Lower leg skin (tissue), 4 donors: Measurements from ENCODE around the gene RBM44. TPM values are rescaled to one million over a fixed set of nuclear protein-coding genes. Genes with fewer than 3 reads are reported as not detected.

Experiments used
- DNase-seq, 2 donors: peaks; one replicate each; pipeline ENCODE4 v3.0.0-alpha.2; 2019; ENCODE audit warnings: low spot score in 2 of 2
- H3K4me3 ChIP-seq: fragments of 200-600 bp; sonication (generic); 2 replicates; pipeline ENCODE4 v1.5.1; 2017; ENCODE audit warnings: mild to moderate bottlenecking, low read depth; ENCODE audit not compliant: poor library complexity, severe bottlenecking
- CTCF ChIP-seq, 3 donors: fragments of 450-650 bp; IDR thresholded peaks; one replicate each; pipeline ENCODE4 v1.5.1; 2016; ENCODE audit warnings: antibody characterized with exemption in 3 of 3, mild to moderate bottlenecking in 3 of 3, moderate library complexity in 2 of 3
- POLR2A ChIP-seq, 2 donors: fragments of 450-650 bp; IDR thresholded peaks; one replicate each; pipeline ENCODE4 v1.6.1; 2016 to 2017; ENCODE audit warnings: antibody characterized with exemption in 2 of 2, mild to moderate bottlenecking in 1 of 2, moderate library complexity in 1 of 2
- WGBS, 2 donors: methylation state at CpG; one replicate each; pipeline ENCODE4 v1.1.5; 2018; 5-methylcytosine and 5-hydroxymethylcytosine counted together
- intact Hi-C: fragments of 100-400 bp; cut with DNase I; formaldehyde crosslinking; loops from one replicate; pipeline ENCODE4 v1.15.0; 2023; ENCODE audit warnings: low total_unique reads
- total RNA-seq, 4 donors: library from RNA; depleted of rRNA; stranded (reverse); fragments of >200 nt; gene quantifications; one replicate each; pipeline ENCODE4 v1.1.0, GENCODE V29; 2016

RBM44 gene
- total RNA-seq, 4 donors from 2014 or later = 0.12 to 0.38 (median 0.23) TPM

DNA sequence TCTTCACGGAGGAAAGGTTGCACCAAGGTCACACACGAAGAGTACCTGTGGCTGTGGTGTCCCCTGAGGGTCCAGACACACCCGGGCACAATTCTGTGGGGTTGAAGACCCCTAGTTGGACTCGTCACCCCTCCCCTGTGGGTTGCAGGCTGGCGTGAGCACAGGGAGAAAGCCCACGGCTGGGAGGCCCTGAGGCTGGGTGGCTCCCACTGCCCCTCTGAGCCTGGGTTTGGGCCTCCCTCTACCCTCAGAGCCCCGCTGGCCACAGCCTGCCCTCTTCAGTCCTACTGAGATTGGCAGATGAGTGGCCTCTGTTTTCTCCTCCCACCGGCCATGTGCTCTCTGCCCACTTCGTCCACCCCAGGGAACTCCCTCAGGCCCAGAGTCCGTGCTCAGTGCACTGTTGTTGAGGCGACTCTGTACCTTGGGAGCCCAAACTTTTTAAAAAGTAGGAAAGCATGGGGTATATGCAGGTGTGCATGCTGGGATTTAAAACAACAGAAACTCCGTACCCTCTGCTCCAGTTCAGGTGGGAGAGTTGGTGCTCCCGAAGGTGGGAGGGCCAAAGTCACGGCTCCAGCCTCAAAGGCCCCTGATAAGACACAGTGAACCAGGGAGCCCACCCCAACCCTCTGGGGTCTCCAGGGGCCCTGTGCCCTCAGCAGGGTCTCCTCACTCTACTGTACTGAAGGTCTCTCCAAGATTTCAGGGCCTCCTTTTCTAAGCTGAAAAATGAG lies 79.9 kb downstream of the RBM44 start:
- no peak for DNase-seq
- 90 to 94% methylated on average over 11 to 14 of the region's 14 CpGs for WGBS, 2 donors
- intact Hi-C loops = loop anchor here (10.0 kb wide), 1 partner anchor 366 kb away; the partner anchor contains the start of gene HES6
- TF ChIP-seq POLR2A (IDR thresholded peaks at IDR 0.05) (no peak), CTCF (IDR thresholded peaks at IDR 0.05) (no peak)
- no peak overlapping the region for H3K4me3 ChIP-seq

GRCh38 chr2:237879058-237879430 lies 80.5 kb downstream of the RBM44 start:
- DNase-seq = no peak
- no peak overlapping the region for H3K4me3 ChIP-seq
- intact Hi-C loops = loop anchor here (10.0 kb wide), 1 partner anchor 366 kb away; the partner anchor contains the start of gene HES6
- 74 to 85% methylated on average over 5 of the region's 5 CpGs for WGBS, 2 donors
- no peak for TF ChIP-seq CTCF (IDR thresholded peaks at IDR 0.05)
- TF ChIP-seq POLR2A (IDR thresholded peaks at IDR 0.05) = no peak

DNA sequence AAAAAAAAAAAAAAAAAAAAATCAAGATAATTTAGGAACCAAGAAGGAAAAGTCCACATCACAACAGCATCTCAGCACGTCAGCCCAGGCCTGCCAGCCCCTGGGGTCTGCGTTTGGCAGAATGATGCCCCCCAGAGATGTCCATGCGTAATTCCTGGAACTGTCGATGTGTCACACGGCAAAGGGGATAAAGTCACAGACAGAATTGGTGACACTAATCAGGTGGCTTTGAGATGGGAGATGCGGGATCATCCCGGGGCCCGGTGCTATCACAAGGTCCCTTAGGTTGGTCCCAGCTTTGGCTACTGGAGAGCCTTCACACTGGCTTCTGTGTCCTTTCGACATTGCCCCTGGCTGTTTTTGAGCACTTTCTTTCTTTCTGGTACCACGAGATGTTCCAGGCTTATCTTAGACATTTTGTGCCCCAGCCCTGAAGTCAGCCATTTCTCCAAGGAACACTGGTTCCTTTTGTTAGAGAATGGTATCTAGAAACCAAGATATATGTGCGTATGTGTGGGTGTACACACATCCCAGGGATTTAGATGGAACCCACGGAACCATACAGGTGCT lies 81.5 kb downstream of the RBM44 start:
- intact Hi-C loops = loop anchor here (10.0 kb wide), 1 partner anchor 365 kb away; the partner anchor contains the start of gene HES6
- TF ChIP-seq CTCF (IDR thresholded peaks at IDR 0.05) (no peak), POLR2A (IDR thresholded peaks at IDR 0.05) (no peak)
- no peak for DNase-seq
- WGBS, 2 donors = 90 to 94% methylated on average over 12 of the region's 12 CpGs
- H3K4me3 ChIP-seq = no peak overlapping the region

GRCh38 chr2:237882510-237883481 lies 84.2 kb downstream of the RBM44 start:
- no peak for DNase-seq
- 94 to 96% methylated on average over 19 to 20 of the region's 20 CpGs for WGBS, 2 donors
- TF ChIP-seq POLR2A (IDR thresholded peaks at IDR 0.05) (no peak), CTCF (IDR thresholded peaks at IDR 0.05) (no peak)
- H3K4me3 ChIP-seq = no peak overlapping the region
- intact Hi-C loops = no loop called here

DNA sequence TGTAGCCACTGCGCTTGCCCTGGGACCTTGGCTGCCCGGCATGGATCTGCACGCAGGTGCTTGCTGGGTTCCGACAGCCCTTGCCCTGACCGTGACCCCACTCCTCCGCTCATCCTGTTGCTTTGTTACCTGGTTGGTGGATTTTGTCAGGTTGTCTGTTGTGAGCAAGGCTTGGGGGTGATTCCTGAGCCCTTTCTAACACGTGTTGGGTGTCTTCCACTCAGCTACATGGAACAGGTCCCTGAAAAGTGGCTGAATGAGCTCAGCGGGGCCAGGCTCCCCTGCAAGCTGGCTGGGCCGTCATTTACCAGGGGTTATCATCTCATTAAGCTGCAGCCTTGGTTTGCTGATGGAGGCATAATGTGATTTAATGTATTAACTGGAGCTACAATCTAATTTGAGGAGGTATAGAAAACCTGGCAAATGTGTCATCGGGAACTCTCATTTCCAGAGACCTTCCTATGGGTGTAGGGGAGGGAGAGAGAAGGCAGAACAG lies 85.4 kb downstream of the RBM44 start:
- DNase-seq = no peak
- H3K4me3 ChIP-seq = no peak overlapping the region
- TF ChIP-seq CTCF (IDR thresholded peaks at IDR 0.05) = no peak
- no peak for TF ChIP-seq POLR2A (IDR thresholded peaks at IDR 0.05)
- intact Hi-C loops = no loop called here
- WGBS, 2 donors = 91 to 97% methylated on average over 10 of the region's 10 CpGs
